GM23338 (cell line): ENCODE measurements around the gene CIART. TPM values are rescaled to one million over a fixed set of nuclear protein-coding genes. Genes with fewer than 3 reads are reported as not detected.

ENCODE experiments used
- ATAC-seq: fragments of 200-7000 bp; cut with Tn5 transposase; 3 replicates; pipeline ENCODE4 v1.9.1; 2020
- DNase-seq: peaks from one replicate; pipeline ENCODE4 v3.0.0-alpha.2; 2015; ENCODE audit warnings: low spot score
- H2AFZ ChIP-seq: fragments of 200-600 bp; sonication (generic); 2 replicates; pipeline ENCODE4 v1.8.0; 2016; ENCODE audit warnings: antibody characterized with exemption, mild to moderate bottlenecking, moderate library complexity
- H3F3A ChIP-seq: fragments of 200-600 bp; sonication (generic); replicated peaks from 2 replicates; pipeline ENCODE4 v1.8.0; 2017; ENCODE audit warnings: antibody characterized with exemption, mixed run types, low read depth
- H3K27ac ChIP-seq: fragments of 200-600 bp; sonication (generic); 2 replicates; pipeline ENCODE4 v1.6.1; 2016; ENCODE audit warnings: low read depth
- H3K27me3 ChIP-seq: fragments of 200-600 bp; sonication (generic); 2 replicates; pipeline ENCODE4 v1.8.0; 2016; ENCODE audit warnings: mild to moderate bottlenecking, mixed run types, moderate library complexity; ENCODE audit not compliant: insufficient read depth
- H3K36me3 ChIP-seq: fragments of 200-600 bp; sonication (generic); 2 replicates; pipeline ENCODE4 v1.8.0; 2016; ENCODE audit warnings: mild to moderate bottlenecking; ENCODE audit not compliant: insufficient read depth
- H3K4me1 ChIP-seq: fragments of 200-600 bp; sonication (generic); 2 replicates; pipeline ENCODE4 v1.8.0; 2016; ENCODE audit warnings: mild to moderate bottlenecking, moderate library complexity; ENCODE audit not compliant: insufficient read depth
- H3K4me2 ChIP-seq: fragments of 200-600 bp; sonication (generic); 2 replicates; pipeline ENCODE4 v1.7.1; 2017; ENCODE audit warnings: mixed run types
- H3K4me3 ChIP-seq: fragments of 200-600 bp; sonication (generic); 2 replicates; pipeline ENCODE4 v1.6.1; 2016; ENCODE audit warnings: mixed run types
- H3K79me2 ChIP-seq: fragments of 200-600 bp; sonication (generic); replicated peaks from 2 replicates; pipeline ENCODE4 v1.8.0; 2017; ENCODE audit warnings: mild to moderate bottlenecking; ENCODE audit not compliant: insufficient read depth
- H3K9me2 ChIP-seq: fragments of 200-600 bp; sonication (generic); 2 replicates; pipeline ENCODE4 v1.8.0; 2017; ENCODE audit not compliant: insufficient read depth
- H4K20me1 ChIP-seq: fragments of 200-600 bp; sonication (generic); replicated peaks from 2 replicates; pipeline ENCODE4 v1.8.0; 2017; ENCODE audit warnings: mild to moderate bottlenecking; ENCODE audit not compliant: insufficient read depth
- H3K27ac Mint-ChIP-seq: 2 replicates; pipeline ENCODE4 v1.8.0; 2020; ENCODE audit warnings: inconsistent platforms, mild to moderate bottlenecking, moderate library complexity, mixed read lengths
- H3K27me3 Mint-ChIP-seq: 3 replicates; pipeline ENCODE4 v1.8.0; 2022; ENCODE audit warnings: low read depth, mild to moderate bottlenecking, moderate library complexity, mixed read lengths, inconsistent platforms; ENCODE audit not compliant: insufficient read depth, poor library complexity
- H3K36me3 Mint-ChIP-seq: 3 replicates; pipeline ENCODE4 v1.8.0; 2021; ENCODE audit warnings: low read depth, mild to moderate bottlenecking, inconsistent platforms, moderate library complexity, mixed read lengths
- H3K4me1 Mint-ChIP-seq: 3 replicates; pipeline ENCODE4 v1.8.0; 2020; ENCODE audit warnings: mild to moderate bottlenecking, inconsistent platforms, mixed read lengths
- H3K4me3 Mint-ChIP-seq: 3 replicates; pipeline ENCODE4 v1.8.0; 2021; ENCODE audit warnings: moderate library complexity, mild to moderate bottlenecking, inconsistent platforms, mixed read lengths
- H3K9me3 Mint-ChIP-seq: 3 replicates; pipeline ENCODE4 v1.8.0; 2020; ENCODE audit warnings: moderate library complexity, mild to moderate bottlenecking, inconsistent platforms, mixed read lengths
- CREB1 ChIP-seq: fragments of 250-450 bp; sonication (Bioruptor Pico); IDR thresholded peaks from 2 replicates; pipeline ENCODE4 v1.5.0; 2020; ENCODE audit warnings: low read depth, mild to moderate bottlenecking, moderate library complexity
- CTCF ChIP-seq, 2 experiments: fragments of 200-600 bp in 1 of 2; sonication (generic) in 1 of 2; conservative IDR thresholded peaks; 2 replicates each; pipeline versions ENCODE4 v1.5.1 to v1.6.1; 2016 to 2017; ENCODE audit warnings: antibody characterized with exemption in 2 of 2, low read depth in 2 of 2, mild to moderate bottlenecking in 2 of 2, moderate library complexity in 1 of 2
- EZH2 ChIP-seq: fragments of 200-600 bp; sonication (generic); IDR thresholded peaks from one replicate; pipeline ENCODE4 v1.8.0; 2017; ENCODE audit warnings: antibody characterized with exemption, mild to moderate bottlenecking, low read depth; ENCODE audit not compliant: unreplicated experiment
- EZH2phosphoT487 ChIP-seq: fragments of 200-600 bp; sonication (generic); IDR thresholded peaks from one replicate; pipeline ENCODE4 v1.8.1; 2018; ENCODE audit warnings: antibody characterized with exemption; ENCODE audit not compliant: unreplicated experiment
- JUNB ChIP-seq: IDR thresholded peaks from one replicate; pipeline ENCODE4 v1.6.1; 2016; ENCODE audit warnings: antibody characterized with exemption; ENCODE audit not compliant: unreplicated experiment
- NANOG ChIP-seq: IDR thresholded peaks from 2 replicates; pipeline ENCODE4 v1.6.1; 2016; ENCODE audit warnings: antibody characterized with exemption, borderline replicate concordance
- POLR2AphosphoS5 ChIP-seq: IDR thresholded peaks from 2 replicates; pipeline ENCODE4 v1.6.1; 2016; ENCODE audit warnings: antibody characterized with exemption, low read depth
- REST ChIP-seq: IDR thresholded peaks from one replicate; pipeline ENCODE4 v1.6.1; 2018; ENCODE audit warnings: antibody characterized with exemption; ENCODE audit not compliant: unreplicated experiment
- ZNF114 ChIP-seq: fragments of 250-450 bp; sonication (Bioruptor Pico); IDR thresholded peaks from 2 replicates; pipeline ENCODE4 v1.5.0; 2020; ENCODE audit warnings: mild to moderate bottlenecking, moderate library complexity
- ZNF331 ChIP-seq: fragments of 250-450 bp; sonication (Bioruptor Pico); IDR thresholded peaks from 2 replicates; pipeline ENCODE4 v1.5.0; 2020; ENCODE audit warnings: low read depth, mild to moderate bottlenecking, moderate library complexity
- polyA plus RNA-seq: library from polyadenylated mRNA; unstranded; fragments of >200 nt; fragmentation: Nextera tagmentation; extraction: Ambion mirVana; gene quantifications from 2 replicates; pipeline ENCODE4 v1.2.1, GENCODE V29; 2016
- total RNA-seq: library from RNA; depleted of rRNA; stranded (reverse); fragments of >200 nt; shearing (Covaris generic); gene quantifications from 2 replicates; pipeline ENCODE4 v1.2.3, GENCODE V29; 2014
- TF ChIP-seq, protein P1 (sequence below): fragments of 250-450 bp; sonication (Bioruptor Pico); IDR thresholded peaks from 2 replicates; pipeline ENCODE4 v1.5.0; 2020; ENCODE audit warnings: mild to moderate bottlenecking, moderate library complexity

The CIART gene
- total and polyA plus RNA-seq, 2 experiments from 2014 or later = 9.3 to 16.4 TPM

DNA sequence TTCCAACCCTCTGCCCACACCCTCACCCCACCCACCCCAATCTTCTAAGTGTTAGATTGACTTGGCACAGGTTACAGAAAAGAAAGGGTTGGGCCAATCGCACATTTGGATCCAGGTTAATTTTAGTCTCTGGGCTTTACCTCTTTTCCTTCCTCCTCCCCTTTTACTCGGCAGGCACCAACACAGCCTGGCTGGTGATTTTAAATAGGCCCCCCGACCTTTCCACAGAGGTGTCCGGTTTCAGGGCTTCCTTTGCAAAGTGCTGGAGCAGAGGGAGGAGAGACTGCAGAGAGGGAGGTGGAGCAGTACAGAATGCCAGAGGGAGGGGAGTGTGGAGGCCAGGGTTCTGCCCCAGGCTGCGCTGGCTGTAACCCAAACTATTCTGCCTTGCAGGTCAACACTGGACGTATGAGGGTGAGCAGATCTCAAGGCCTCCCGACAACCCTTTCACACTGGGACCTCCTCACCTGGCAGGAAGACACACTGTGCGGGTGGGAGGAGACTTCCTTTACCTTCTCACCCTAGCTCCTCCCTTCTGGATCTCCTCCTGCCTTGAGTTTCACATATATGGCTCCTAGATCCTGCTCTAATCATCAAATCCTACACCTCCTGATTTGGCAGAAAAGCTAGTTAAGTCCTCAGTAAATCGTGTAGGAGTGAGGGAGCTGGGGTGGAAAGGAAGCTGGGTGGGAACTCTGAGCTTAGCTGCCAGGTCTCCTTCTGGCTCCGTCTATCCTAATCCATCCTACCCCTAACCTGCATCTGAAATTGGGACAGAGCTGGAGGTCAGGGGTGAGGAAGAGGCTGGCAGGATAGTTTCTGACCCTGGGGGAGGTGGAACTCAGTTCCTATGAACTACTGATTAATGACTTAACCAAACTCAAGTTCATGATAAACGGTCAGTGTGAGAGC, 22.3 kb upstream of the CIART start:
- peak; percentile 78 for ATAC-seq
- TF ChIP-seq ZNF114 (CRISPR knock-in tag) (no peak), POLR2AphosphoS5 (peak; percentile 69), EZH2 (no peak), JUNB (no peak), ZNF331 (CRISPR knock-in tag) (no peak), EZH2phosphoT487 (no peak), NANOG (no peak), CREB1 (0 out of 2 replicates have a peak, but pooled peaks have one; percentile 38), CTCF (conservative IDR thresholded peaks at IDR 0.05; ENCODE audit: low read depth in 2 of 2) (no peak), REST (no peak)
- TF ChIP-seq, protein P1, sequence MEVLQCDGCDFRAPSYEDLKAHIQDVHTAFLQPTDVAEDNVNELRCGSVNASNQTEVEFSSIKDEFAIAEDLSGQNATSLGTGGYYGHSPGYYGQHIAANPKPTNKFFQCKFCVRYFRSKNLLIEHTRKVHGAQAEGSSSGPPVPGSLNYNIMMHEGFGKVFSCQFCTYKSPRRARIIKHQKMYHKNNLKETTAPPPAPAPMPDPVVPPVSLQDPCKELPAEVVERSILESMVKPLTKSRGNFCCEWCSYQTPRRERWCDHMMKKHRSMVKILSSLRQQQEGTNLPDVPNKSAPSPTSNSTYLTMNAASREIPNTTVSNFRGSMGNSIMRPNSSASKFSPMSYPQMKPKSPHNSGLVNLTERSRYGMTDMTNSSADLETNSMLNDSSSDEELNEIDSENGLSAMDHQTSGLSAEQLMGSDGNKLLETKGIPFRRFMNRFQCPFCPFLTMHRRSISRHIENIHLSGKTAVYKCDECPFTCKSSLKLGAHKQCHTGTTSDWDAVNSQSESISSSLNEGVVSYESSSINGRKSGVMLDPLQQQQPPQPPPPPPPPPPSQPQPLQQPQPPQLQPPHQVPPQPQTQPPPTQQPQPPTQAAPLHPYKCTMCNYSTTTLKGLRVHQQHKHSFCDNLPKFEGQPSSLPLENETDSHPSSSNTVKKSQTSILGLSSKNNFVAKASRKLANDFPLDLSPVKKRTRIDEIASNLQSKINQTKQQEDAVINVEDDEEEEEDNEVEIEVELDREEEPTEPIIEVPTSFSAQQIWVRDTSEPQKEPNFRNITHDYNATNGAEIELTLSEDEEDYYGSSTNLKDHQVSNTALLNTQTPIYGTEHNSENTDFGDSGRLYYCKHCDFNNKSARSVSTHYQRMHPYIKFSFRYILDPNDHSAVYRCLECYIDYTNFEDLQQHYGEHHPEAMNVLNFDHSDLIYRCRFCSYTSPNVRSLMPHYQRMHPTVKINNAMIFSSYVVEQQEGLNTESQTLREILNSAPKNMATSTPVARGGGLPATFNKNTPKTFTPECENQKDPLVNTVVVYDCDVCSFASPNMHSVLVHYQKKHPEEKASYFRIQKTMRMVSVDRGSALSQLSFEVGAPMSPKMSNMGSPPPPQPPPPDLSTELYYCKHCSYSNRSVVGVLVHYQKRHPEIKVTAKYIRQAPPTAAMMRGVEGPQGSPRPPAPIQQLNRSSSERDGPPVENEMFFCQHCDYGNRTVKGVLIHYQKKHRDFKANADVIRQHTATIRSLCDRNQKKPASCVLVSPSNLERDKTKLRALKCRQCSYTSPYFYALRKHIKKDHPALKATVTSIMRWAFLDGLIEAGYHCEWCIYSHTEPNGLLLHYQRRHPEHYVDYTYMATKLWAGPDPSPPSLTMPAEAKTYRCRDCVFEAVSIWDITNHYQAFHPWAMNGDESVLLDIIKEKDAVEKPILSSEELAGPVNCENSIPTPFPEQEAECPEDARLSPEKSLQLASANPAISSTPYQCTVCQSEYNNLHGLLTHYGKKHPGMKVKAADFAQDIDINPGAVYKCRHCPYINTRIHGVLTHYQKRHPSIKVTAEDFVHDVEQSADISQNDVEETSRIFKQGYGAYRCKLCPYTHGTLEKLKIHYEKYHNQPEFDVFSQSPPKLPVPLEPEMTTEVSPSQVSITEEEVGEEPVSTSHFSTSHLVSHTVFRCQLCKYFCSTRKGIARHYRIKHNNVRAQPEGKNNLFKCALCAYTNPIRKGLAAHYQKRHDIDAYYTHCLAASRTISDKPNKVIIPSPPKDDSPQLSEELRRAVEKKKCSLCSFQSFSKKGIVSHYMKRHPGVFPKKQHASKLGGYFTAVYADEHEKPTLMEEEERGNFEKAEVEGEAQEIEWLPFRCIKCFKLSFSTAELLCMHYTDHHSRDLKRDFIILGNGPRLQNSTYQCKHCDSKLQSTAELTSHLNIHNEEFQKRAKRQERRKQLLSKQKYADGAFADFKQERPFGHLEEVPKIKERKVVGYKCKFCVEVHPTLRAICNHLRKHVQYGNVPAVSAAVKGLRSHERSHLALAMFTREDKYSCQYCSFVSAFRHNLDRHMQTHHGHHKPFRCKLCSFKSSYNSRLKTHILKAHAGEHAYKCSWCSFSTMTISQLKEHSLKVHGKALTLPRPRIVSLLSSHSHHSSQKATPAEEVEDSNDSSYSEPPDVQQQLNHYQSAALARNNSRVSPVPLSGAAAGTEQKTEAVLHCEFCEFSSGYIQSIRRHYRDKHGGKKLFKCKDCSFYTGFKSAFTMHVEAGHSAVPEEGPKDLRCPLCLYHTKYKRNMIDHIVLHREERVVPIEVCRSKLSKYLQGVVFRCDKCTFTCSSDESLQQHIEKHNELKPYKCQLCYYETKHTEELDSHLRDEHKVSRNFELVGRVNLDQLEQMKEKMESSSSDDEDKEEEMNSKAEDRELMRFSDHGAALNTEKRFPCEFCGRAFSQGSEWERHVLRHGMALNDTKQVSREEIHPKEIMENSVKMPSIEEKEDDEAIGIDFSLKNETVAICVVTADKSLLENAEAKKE (CRISPR knock-in tag) = no peak

More for the DNA sequence above, 22.3 kb upstream of the CIART start:
- Mint-ChIP-seq H3K27me3 (peaks cover 16% of the 10 kb centered on the region), H3K36me3 (peaks cover 43% of the 10 kb centered on the region), H3K27ac (peak overlapping the region; percentile 98), H3K4me3 (peak overlapping the region; percentile 91), H3K4me1 (peaks cover 41% of the 10 kb centered on the region), H3K9me3 (peaks cover 2% of the 10 kb centered on the region; the same call in 2 of the 3 replicates)
- Histone ChIP-seq H3K27ac (peak overlapping the region; percentile 89), H3K4me3 (peak overlapping the region; percentile 88), H3K79me2 (peaks cover 26% of the 10 kb centered on the region), H3K4me2 (peak overlapping the region; percentile 95), H3K4me1 (peaks cover 21% of the 10 kb centered on the region), H3K36me3 (peaks cover 19% of the 10 kb centered on the region; the same call in 1 of the 2 replicates), H3K27me3 (no peaks in the 10 kb centered on the region), H3K9me2 (no peaks in the 10 kb centered on the region), H3F3A (peaks cover 37% of the 10 kb centered on the region), H4K20me1 (peaks cover 10% of the 10 kb centered on the region), H2AFZ (no peak overlapping the region)
- peak; percentile 97 for DNase-seq
